NOMO-1 (cell line): ENCODE results near the gene TMPRSS11A.

ENCODE experiments used
- DNase-seq, 2 experiments: peaks; one replicate each; lab custom pipeline; 2025; ENCODE audit not compliant: unreplicated experiment in 2 of 2; lab: John Stamatoyannopoulos, UW

Gene TMPRSS11A

GRCh38 chr4:67874986-67875385 lies 88.3 kb downstream of the TMPRSS11A start:
- no peak for DNase-seq

- DNase-seq, result no peak
Observed at GRCh38 chr4:67873116-67873515, 90.2 kb downstream of the TMPRSS11A start.

- DNase-seq, result peak in 1 of 2 experiments; percentile 63
Observed at GRCh38 chr4:67871867-67872266, 91.4 kb downstream of the TMPRSS11A start.

- DNase-seq, result peak in 1 of 2 experiments; percentile 37
Observed at GRCh38 chr4:67869580-67870190, 93.6 kb downstream of the TMPRSS11A start.

- peak; percentile 3 to 10 for DNase-seq
Observed at GRCh38 chr4:67861513-67861912, 101.8 kb downstream of the TMPRSS11A start.
